ENCODE data around the gene C20orf173.

The C20orf173 gene

DNA sequence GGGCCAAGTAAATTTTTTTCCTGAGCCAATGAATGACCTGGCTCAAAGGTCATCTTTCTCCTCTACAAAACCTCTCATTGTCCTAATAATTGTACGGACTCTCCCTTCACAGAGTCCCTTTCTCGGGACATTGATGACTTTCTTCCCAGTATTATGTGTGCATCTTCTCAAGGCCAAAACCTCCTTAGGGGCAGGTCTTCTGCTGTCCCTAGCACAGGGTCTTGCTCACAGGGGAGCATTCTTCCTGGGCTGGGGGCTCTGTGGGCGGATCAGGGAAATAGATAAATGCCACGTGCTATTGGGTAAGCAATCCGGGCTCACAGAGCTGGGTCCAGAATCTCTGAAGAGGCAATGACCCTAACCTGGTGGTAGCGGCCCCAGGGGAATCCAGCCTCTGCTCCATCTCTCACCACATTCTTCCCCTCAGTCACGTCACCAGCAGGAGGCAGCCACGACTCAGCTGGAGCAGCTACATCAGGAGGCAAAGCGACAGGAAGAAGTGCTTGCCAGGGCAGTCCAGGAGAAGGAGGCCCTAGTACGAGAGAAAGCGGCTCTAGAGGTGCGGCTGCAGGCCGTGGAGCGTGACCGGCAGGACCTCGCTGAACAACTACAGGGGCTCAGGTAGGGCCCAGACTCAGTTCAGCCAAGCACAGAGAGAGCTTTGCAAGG is 50.5 kb downstream of the C20orf173 start:
- DNase-seq (ENCODE audit: low read depth, low spot score), result no peak
- TF ChIP-seq, protein P1, sequence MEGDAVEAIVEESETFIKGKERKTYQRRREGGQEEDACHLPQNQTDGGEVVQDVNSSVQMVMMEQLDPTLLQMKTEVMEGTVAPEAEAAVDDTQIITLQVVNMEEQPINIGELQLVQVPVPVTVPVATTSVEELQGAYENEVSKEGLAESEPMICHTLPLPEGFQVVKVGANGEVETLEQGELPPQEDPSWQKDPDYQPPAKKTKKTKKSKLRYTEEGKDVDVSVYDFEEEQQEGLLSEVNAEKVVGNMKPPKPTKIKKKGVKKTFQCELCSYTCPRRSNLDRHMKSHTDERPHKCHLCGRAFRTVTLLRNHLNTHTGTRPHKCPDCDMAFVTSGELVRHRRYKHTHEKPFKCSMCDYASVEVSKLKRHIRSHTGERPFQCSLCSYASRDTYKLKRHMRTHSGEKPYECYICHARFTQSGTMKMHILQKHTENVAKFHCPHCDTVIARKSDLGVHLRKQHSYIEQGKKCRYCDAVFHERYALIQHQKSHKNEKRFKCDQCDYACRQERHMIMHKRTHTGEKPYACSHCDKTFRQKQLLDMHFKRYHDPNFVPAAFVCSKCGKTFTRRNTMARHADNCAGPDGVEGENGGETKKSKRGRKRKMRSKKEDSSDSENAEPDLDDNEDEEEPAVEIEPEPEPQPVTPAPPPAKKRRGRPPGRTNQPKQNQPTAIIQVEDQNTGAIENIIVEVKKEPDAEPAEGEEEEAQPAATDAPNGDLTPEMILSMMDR (IDR thresholded peaks at IDR 0.05; ENCODE audit: insufficient read depth, low read length, missing control alignments), result no peak
- H3K4me3 ChIP-seq (ENCODE audit: low read depth, low read length), result no peak overlapping the region
- ChIA-PET CTCF (interaction anchor here (0.8 to 3.4 kb wide), 3 partner anchors 13 to 24 kb away, joined by 3 to 26 read pairs (median 4); no protein-coding TSS in a partner anchor), POLR2A (no interaction called here)
